Tibial nerve (tissue), 4 donors: ENCODE data around the gene RAB35. TPM values are rescaled to one million over a fixed set of nuclear protein-coding genes. Genes with fewer than 3 reads are reported as not detected.

ENCODE experiments used
- DNase-seq, 2 donors: peaks; one replicate each; pipeline ENCODE4 v3.0.0-alpha.2; 2019; ENCODE audit warnings: low spot score in 2 of 2
- H3K27ac ChIP-seq, 4 donors: fragments of 200-600 bp; sonication (generic) in 3 of 4; one replicate each; pipeline ENCODE4 v1.5.1; 2017 to 2019; ENCODE audit warnings: mild to moderate bottlenecking in 1 of 4
- H3K27me3 ChIP-seq, 2 donors: fragments of 200-600 bp; sonication (generic) in 1 of 2; one replicate each; pipeline versions ENCODE4 v1.5.1 to v1.6.0; 2017 to 2019
- H3K36me3 ChIP-seq, 3 donors: fragments of 200-600 bp; sonication (generic); one replicate each; pipeline ENCODE4 v1.5.1; 2018 to 2019
- H3K4me1 ChIP-seq, 4 donors: fragments of 200-600 bp; sonication (generic) in 3 of 4; one replicate each; pipeline ENCODE4 v1.5.1; 2017 to 2019
- H3K4me3 ChIP-seq, 4 donors: fragments of 200-600 bp; sonication (generic) in 3 of 4; one replicate each; pipeline ENCODE4 v1.5.1; 2017 to 2019; ENCODE audit warnings: mild to moderate bottlenecking in 1 of 4, moderate library complexity in 1 of 4
- H3K9me3 ChIP-seq, 4 donors: fragments of 200-600 bp; sonication (generic) in 3 of 4; one replicate each; pipeline ENCODE4 v1.5.1; 2017 to 2019
- CTCF ChIP-seq, 5 experiments: fragments of 200-600 bp in 3 of 5; fragments of 450-650 bp in 2 of 5; sonication (generic) in 3 of 5; IDR thresholded peaks; one replicate each; pipeline ENCODE4 v1.5.1; 2016 to 2019; ENCODE audit warnings: antibody characterized with exemption in 5 of 5, mild to moderate bottlenecking in 3 of 5, moderate library complexity in 2 of 5
- EP300 ChIP-seq, 2 donors: sonication (generic); formaldehyde crosslinking; IDR thresholded peaks; one replicate each; pipeline ENCODE4 v1.6.1; 2017; ENCODE audit warnings: antibody characterized with exemption in 2 of 2, mild to moderate bottlenecking in 1 of 2
- POLR2A ChIP-seq, 2 donors: fragments of 450-650 bp; IDR thresholded peaks; one replicate each; pipeline ENCODE4 v1.6.1; 2017; ENCODE audit warnings: antibody characterized with exemption in 2 of 2, mild to moderate bottlenecking in 2 of 2, moderate library complexity in 2 of 2
- WGBS, 2 donors: methylation state at CpG; one replicate each; pipeline ENCODE4 v1.1.5; 2018; 5-methylcytosine and 5-hydroxymethylcytosine counted together
- total RNA-seq, 4 donors: library from RNA; depleted of rRNA; stranded (reverse); fragments of >200 nt; gene quantifications; one replicate each; pipeline ENCODE4 v1.1.0, GENCODE V29; 2016

The RAB35 gene
- total RNA-seq, 4 donors from 2014 or later = 22.8 to 30.8 (median 26.2) TPM

DNA sequence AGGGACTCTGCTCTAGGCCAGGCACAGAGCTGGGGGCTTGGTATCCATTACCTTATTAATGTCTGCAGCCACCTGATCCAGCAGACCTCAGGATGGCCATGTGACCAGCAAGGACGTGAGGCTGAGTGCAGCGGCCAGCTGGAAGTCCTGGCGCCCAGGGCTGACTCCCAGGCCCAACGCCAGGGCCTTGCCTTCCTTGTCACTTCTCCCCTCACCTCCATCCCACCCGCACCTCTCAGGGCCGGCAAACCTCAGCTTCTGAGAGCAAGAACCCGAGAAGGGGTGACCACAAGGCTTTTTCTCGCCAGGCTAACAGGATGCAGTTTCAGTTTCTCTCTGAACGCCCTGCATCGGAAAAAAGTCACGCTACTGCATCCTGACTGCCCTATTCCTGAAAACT, 15.4 kb downstream of the RAB35 start:
- no peaks in the 10 kb centered on the region for H3K9me3 ChIP-seq
- H3K4me3 ChIP-seq = no peak overlapping the region
- peaks cover 2 to 89% (median 11%) of the 10 kb centered on the region in 3 donors for H3K36me3 ChIP-seq
- H3K27me3 ChIP-seq = no peaks in the 10 kb centered on the region
- H3K4me1 ChIP-seq = peaks cover 0 to 48% (median 16%) of the 10 kb centered on the region in 4 donors
- peak overlapping the region in 3 of 4 donors; percentile 40 to 46 (median 44) for H3K27ac ChIP-seq
- no peak for DNase-seq
- TF ChIP-seq CTCF (IDR thresholded peaks at IDR 0.05) (no peak), POLR2A (IDR thresholded peaks at IDR 0.05) (no peak), EP300 (IDR thresholded peaks at IDR 0.05) (no peak)
- 56 to 60% methylated on average over 11 of the region's 11 CpGs for WGBS, 2 donors

DNA sequence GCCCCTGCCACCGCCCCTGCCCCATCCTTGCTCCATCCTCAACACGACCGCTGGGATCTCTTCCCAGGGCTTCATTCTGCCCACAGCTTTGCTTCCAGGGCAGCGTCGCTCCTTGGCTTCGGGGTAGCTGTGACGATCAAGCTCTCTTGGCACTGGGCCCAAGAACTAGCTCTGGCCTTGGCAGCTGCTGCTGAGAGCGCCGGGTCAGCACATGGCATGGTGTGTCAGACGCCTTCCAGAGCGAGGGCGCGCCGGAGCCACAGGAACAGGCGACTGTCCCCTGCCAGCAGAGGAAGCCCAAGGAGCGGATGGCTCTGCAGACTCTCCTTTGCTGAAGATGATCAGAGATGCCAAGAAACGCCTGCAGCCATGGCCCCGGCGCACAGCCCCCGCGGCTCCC, 15.9 kb downstream of the RAB35 start:
- H3K27ac ChIP-seq = peak overlapping the region in 3 of 4 donors; percentile 40 to 46 (median 44)
- no peak overlapping the region for H3K4me3 ChIP-seq
- H3K9me3 ChIP-seq = no peaks in the 10 kb centered on the region
- H3K36me3 ChIP-seq = peaks cover 2 to 90% (median 11%) of the 10 kb centered on the region in 3 donors
- H3K4me1 ChIP-seq = peaks cover 0 to 48% (median 16%) of the 10 kb centered on the region in 4 donors
- DNase-seq = peak; percentile 37 to 48
- H3K27me3 ChIP-seq = no peaks in the 10 kb centered on the region
- peak in 1 of 2 donors; percentile 52 for TF ChIP-seq EP300 (IDR thresholded peaks at IDR 0.05)
- no peak for TF ChIP-seq CTCF (IDR thresholded peaks at IDR 0.05)
- no peak for TF ChIP-seq POLR2A (IDR thresholded peaks at IDR 0.05)
- 33 to 53% methylated on average over 13 to 20 of the region's 21 CpGs for WGBS, 2 donors

- no peak for DNase-seq
- H3K27ac ChIP-seq = no peak overlapping the region
- no peak overlapping the region for H3K4me3 ChIP-seq
- no peaks in the 10 kb centered on the region for H3K9me3 ChIP-seq
- no peaks in the 10 kb centered on the region for H3K27me3 ChIP-seq
- no peak for TF ChIP-seq EP300 (IDR thresholded peaks at IDR 0.05)
- TF ChIP-seq POLR2A (IDR thresholded peaks at IDR 0.05) = no peak
- no peak for TF ChIP-seq CTCF (IDR thresholded peaks at IDR 0.05)
- peaks cover 0 to 42% (median 16%) of the 10 kb centered on the region in 4 donors for H3K4me1 ChIP-seq
- WGBS, 2 donors = 87 to 92% methylated on average over 10 to 11 of the region's 11 CpGs
- peaks cover 2 to 92% (median 11%) of the 10 kb centered on the region in 3 donors for H3K36me3 ChIP-seq
Observed at GRCh38 chr12:120099738-120100137, 16.8 kb downstream of the RAB35 start.

- no peak overlapping the region for H3K4me3 ChIP-seq
- TF ChIP-seq POLR2A (IDR thresholded peaks at IDR 0.05) (no peak), EP300 (IDR thresholded peaks at IDR 0.05) (no peak), CTCF (IDR thresholded peaks at IDR 0.05) (no peak)
- peaks cover 2 to 90% (median 11%) of the 10 kb centered on the region in 3 donors for H3K36me3 ChIP-seq
- H3K9me3 ChIP-seq = no peaks in the 10 kb centered on the region
- DNase-seq = no peak
- H3K27me3 ChIP-seq = no peaks in the 10 kb centered on the region
- H3K4me1 ChIP-seq = peaks cover 0 to 35% (median 16%) of the 10 kb centered on the region in 4 donors
- WGBS, 2 donors = 92% methylated on average over 36 of the region's 36 CpGs
- H3K27ac ChIP-seq = no peak overlapping the region
Observed at GRCh38 chr12:120098756-120099470, 17.6 kb downstream of the RAB35 start.

DNA sequence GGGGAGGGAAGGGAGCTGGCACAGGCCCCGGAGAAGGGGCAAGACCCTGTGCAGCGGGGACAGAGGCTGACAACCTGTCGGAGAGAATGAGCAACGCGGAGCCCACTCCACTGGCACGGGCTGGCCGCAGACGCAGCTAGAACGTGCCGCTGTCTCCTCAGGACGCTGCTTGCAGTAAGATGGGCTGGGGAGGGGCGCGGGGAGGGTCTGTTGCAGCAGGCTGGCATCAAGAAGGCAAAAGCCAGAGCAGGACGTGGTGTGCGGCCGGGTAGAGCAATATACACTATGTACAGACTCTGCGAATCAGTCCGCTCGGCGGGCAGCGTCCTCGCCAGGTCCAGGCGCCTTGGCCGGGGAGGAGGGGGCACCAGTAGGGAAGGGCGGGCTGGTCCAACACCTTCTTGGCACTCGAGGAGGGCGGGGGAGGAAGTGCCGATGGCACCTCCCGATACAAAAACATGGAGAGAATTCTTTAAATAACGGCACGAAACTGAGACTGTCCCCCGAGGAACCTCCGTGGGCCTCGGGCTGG, 19.8 kb downstream of the RAB35 start:
- Histone ChIP-seq H3K4me1 (peaks cover 0 to 32% (median 13%) of the 10 kb centered on the region in 4 donors), H3K36me3 (peaks cover 2 to 86% (median 11%) of the 10 kb centered on the region in 3 donors), H3K4me3 (no peak overlapping the region), H3K27ac (no peak overlapping the region), H3K9me3 (no peaks in the 10 kb centered on the region), H3K27me3 (no peaks in the 10 kb centered on the region)
- TF ChIP-seq EP300 (IDR thresholded peaks at IDR 0.05) = no peak
- no peak for TF ChIP-seq CTCF (IDR thresholded peaks at IDR 0.05)
- no peak for TF ChIP-seq POLR2A (IDR thresholded peaks at IDR 0.05)
- DNase-seq = no peak
- WGBS, 2 donors = 92 to 93% methylated on average over 34 of the region's 34 CpGs
